Kidney capillary endothelial cell (primary cell): Measurements from ENCODE around the gene BEST1.
"Not testable (repeated sequence)": the region's sequence is repeated elsewhere in the genome, so short reads cannot be mapped to it uniquely, and the experiment has no call there.

ENCODE experiments used
- DNase-seq: peaks from one replicate; pipeline ENCODE4 v3.0.0-alpha.2; 2018; ENCODE audit warnings: low spot score

Gene BEST1

DNA sequence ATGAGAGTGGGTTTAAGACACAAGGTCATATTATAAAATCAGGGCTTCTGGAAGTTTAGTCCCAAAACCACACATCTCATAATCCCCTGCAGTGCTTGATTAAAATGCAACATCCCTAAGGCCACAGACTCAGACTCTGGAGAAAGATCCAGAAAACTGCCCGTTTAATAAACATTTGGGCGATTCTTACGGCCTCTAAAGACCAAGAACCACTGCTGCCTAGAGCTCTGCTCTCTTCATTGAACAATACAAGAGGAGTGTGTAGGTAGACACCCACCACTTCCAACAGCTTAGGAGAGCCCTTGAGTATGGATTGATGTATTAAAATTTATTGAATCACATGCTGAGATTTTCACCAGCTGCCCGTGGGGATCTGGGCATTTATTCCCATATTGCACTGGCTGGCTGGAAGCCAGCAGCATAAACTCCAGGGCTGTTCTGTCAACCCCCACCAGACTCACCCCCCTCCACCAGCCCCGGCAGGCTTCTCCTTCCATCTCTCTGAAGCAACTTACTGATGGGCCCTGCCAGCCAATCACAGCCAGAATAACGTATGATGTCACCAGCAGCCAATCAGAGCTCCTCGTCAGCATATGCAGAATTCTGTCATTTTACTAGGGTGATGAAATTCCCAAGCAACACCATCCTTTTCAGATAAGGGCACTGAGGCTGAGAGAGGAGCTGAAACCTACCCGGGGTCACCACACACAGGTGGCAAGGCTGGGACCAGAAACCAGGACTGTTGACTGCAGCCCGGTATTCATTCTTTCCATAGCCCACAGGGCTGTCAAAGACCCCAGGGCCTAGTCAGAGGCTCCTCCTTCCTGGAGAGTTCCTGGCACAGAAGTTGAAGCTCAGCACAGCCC, 749 bp upstream of the BEST1 start:
- no peak for DNase-seq

GRCh38 chr11:61951484-61952135, 1.5 kb downstream of the BEST1 start:
- no peak for DNase-seq

GRCh38 chr11:61952882-61953281, 2.7 kb downstream of the BEST1 start:
- no peak for DNase-seq

DNA sequence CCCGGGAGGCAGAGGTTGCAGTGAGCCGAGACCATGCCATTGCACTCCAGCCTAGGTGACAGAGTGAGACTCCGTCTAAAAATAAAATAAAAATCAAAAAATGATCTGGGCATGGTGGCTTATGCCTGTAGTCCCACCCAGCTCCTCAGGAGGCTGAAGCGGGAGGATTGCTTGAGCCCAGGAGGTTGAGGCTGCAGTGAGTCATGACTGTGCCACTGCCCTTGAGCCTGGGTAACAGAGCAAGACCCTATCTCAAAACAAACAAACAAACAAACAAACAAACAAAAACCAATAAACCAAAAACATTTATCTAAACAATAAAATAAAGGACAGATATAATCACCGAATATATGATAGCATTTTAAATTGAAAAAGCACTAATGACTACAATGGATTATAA, 3.5 kb downstream of the BEST1 start:
- DNase-seq: not testable (repeated sequence)

DNA sequence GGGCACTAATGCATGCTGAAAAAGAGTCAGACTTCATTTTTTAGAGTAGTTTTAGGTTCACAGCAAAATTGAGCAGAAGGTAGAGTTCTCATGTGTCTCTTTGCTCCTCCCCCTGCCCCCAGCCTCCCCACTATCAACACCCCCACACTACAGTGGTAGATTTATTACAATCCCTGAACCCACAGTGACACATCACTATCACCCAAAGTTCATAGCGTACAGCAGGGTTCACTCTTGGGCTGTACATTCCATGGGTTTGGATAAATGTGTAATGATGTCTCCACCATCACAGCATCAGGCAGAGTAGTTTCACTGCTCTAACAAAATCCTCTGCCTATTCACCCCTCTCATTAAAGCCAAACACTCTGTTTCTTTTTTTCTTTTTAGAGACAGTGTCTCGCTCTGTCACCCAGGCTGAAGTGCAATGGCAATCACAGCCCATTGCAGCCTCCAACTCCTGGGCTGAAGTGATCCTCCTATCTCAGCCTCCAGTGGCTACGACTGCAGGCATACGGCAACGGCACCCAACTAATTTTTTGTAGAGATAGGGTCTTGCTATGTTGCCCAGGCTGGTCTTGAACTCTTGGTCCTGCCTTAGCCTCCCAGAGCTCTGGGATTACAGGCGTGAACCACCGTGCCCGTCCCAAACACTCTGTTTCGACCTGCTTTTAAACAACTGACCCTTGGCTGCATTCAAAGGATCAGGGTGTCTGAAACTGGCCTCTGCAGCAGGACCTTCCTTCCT, 4.1 kb downstream of the BEST1 start:
- no peak for DNase-seq

DNA sequence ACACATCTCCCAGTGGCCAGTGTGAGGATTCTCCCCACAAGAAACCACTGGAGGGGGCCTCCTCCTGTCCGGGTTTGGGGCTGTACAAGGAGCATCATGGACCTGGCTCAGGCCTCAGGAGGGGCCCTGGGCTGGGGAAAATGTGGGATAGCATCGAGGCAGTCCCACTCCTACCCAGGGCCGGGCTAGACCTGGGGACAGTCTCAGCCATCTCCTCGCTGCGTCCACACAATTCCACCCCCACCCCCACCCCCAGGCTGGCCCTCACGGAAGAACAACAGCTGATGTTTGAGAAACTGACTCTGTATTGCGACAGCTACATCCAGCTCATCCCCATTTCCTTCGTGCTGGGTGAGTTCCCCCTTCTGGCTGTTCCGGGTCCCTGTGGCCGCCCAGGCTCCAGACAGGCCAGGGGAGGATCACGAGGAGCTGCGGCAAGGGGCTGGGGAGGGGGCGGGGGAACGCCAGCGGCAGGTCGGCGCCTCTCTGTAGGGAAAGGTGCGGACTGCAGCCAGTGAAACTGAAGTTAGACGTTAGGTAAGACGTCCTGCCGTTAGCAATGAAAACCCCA, 4.8 kb downstream of the BEST1 start:
- DNase-seq: no peak

GRCh38 chr11:61955422-61956135, 5.4 kb downstream of the BEST1 start:
- DNase-seq: no peak

GRCh38 chr11:61956191-61957020, 6.3 kb downstream of the BEST1 start:
- DNase-seq: no peak

DNA sequence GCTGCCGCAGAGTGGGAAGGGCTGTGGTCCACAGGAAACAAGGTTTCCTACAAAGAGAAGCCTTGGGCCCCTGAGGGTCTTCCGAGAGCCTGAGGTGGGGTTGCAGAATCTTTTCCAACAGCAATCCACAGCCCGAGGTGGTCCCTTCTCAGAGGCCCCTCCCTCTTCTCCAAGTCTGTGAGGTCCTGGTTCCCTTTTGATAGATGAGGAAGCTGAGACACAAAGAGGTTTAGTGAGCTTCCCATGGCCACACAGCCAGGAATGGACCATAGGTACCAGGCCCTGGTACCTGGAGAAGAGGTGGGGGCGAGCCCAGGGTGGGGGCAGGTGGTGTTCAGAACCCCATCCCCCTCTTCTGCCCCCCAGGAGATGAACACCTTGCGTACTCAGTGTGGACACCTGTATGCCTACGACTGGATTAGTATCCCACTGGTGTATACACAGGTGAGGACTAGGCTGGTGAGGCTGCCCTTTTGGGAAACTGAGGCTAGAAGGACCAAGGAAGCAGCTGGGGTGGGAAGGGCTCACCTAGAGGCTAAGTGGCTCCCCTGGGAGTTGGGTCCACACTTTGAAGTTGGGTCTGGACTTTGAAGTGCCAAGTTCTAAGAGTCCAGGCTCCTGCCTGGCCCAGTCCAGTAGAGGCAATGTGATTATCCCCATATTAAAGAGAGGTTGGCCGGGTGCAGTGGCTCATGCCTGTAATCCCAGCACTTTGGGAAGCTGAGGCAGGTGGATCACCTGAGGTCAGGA, 7.0 kb downstream of the BEST1 start:
- DNase-seq: no peak

GRCh38 chr11:61958590-61958989, 8.4 kb downstream of the BEST1 start:
- DNase-seq: no peak

DNA sequence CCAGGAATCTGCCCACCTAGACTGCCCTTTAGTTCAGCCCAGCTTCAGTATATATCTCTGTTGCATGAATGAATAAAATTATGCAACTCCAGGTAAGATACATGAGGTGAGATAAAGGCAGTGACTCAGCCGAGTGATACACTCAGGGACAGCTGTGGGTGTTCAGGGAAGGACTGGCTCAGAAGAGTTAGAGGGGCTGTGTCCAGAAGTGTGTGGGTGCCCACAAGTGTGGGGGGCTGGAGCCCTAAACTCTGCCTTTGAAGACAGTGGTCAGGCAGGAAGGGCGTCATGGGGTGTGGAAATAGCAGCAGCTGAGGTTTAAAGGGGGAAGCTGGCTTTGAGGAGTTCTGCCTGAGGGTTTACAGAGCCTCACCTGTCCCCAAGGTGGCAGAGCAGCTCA, 9.0 kb downstream of the BEST1 start:
- no peak for DNase-seq

- no peak for DNase-seq
Observed at GRCh38 chr11:61959678-61960077, 9.5 kb downstream of the BEST1 start.

GRCh38 chr11:61960532-61960931, 10.4 kb downstream of the BEST1 start:
- no peak for DNase-seq

- DNase-seq: no peak
Observed at GRCh38 chr11:61961570-61962212, 11.5 kb downstream of the BEST1 start.

DNA sequence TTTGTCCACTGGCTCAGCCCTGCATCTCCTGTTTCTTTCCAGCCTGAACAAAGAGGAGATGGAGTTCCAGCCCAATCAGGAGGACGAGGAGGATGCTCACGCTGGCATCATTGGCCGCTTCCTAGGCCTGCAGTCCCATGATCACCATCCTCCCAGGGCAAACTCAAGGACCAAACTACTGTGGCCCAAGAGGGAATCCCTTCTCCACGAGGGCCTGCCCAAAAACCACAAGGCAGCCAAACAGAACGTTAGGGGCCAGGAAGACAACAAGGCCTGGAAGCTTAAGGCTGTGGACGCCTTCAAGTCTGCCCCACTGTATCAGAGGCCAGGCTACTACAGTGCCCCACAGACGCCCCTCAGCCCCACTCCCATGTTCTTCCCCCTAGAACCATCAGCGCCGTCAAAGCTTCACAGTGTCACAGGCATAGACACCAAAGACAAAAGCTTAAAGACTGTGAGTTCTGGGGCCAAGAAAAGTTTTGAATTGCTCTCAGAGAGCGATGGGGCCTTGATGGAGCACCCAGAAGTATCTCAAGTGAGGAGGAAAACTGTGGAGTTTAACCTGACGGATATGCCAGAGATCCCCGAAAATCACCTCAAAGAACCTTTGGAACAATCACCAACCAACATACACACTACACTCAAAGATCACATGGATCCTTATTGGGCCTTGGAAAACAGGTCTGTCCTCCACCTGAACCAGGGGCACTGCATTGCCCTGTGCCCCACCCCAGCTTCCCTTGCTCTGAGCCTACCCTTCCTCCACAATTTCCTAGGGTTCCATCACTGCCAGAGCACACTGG, 12.3 kb downstream of the BEST1 start:
- no peak for DNase-seq

- no peak for DNase-seq
Observed at GRCh38 chr11:61963016-61963281, 12.8 kb downstream of the BEST1 start.

DNA sequence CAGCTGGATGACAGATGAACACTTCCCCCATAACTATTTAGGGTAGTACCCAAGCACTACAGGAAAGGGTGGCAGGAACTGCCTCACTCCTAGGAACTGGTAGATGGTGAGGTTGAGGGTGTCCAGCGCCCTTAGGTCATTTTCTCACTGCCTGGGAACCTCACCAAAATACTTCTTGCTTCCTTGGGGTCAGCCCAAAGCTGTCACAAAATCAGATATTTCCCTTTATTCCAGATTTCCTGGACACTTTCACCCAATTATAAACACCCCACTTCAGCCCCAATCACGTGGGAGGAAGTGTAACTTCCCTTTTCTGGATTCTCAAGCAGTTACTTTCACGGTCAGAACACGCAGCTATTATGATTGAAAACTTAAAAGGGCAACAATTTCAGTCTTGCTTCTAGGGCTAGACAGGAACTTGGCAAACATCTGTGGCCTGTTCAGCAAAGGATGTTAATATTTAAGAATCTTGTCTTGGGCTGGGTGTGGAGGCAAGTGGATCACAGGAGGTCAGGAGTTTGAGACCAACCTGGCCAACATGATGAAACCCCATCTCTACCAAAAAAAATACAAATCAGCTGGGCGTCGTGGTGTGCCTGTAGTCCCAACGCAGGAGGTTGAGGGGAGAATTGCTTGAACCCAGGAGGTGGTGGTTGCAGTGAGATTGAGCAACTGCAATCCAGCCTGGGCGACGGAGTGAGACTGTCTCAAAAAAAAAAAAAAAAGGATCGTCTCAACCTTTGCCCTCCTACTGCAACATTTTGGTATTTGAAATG, 13.3 kb downstream of the BEST1 start:
- DNase-seq: no peak

- DNase-seq: no peak
Observed at GRCh38 chr11:61964058-61964665, 14.0 kb downstream of the BEST1 start.
